H1 (cell line): ENCODE measurements around the gene GRM7. TPM values are rescaled to one million over a fixed set of nuclear protein-coding genes. Genes with fewer than 3 reads are reported as not detected.

Experiments
- CTCF ChIA-PET: fragments of 300-600 bp; sonication (Branson Sonifier 250); formaldehyde crosslinking; loops from one replicate; lab custom pipeline; 2021; ENCODE audit not compliant: partially characterized antibody; lab: Charles Lee
- POLR2A ChIA-PET: fragments of 300-600 bp; sonication (Branson Sonifier 250); formaldehyde crosslinking; loops from one replicate; lab custom pipeline; 2021; ENCODE audit warnings: inconsistent platforms; ENCODE audit not compliant: partially characterized antibody; lab: Charles Lee
- DNase-seq, 2 experiments: peaks; one replicate each; pipeline versions ENCODE4 v3.0.0 to v3.0.0-alpha.2; 2010 to 2022; ENCODE audit warnings: low spot score in 2 of 2, low read depth in 1 of 2, mixed read lengths in 1 of 2
- FAIRE-seq: peaks from 2 replicates; lab custom pipeline; 2011; peaks lifted over from hg19 to GRCh38; lab: Jason Lieb, UNC
- H2AFZ ChIP-seq: 2 replicates; pipeline ENCODE4 v1.8.1; 2012; ENCODE audit warnings: low read length, inconsistent platforms
- H2AK5ac ChIP-seq: 2 replicates; pipeline ENCODE4 v1.6.1; 2013; ENCODE audit warnings: low read depth, low read length
- H2BK120ac ChIP-seq: replicated peaks from 2 replicates; pipeline ENCODE3; 2013; ENCODE audit warnings: low read depth, low read length, inconsistent platforms
- H2BK12ac ChIP-seq: 2 replicates; pipeline ENCODE4 v1.6.1; 2013; ENCODE audit warnings: low read depth, low read length
- H2BK15ac ChIP-seq: 2 replicates; pipeline ENCODE4 v1.6.1; 2013; ENCODE audit warnings: low read length
- H2BK20ac ChIP-seq: 2 replicates; pipeline ENCODE4 v1.6.1; 2013; ENCODE audit warnings: low read length
- H2BK5ac ChIP-seq: 2 replicates; pipeline ENCODE4 v1.6.1; 2013; ENCODE audit warnings: low read depth, low read length
- H3K14ac ChIP-seq: 2 replicates; pipeline ENCODE4 v1.6.1; 2013; ENCODE audit warnings: inconsistent platforms; ENCODE audit not compliant: insufficient read length
- H3K18ac ChIP-seq: 2 replicates; pipeline ENCODE4 v1.6.1; 2013; ENCODE audit warnings: low read length; ENCODE audit errors: extremely low read depth
- H3K23ac ChIP-seq: 2 replicates; pipeline ENCODE4 v1.6.1; 2013; ENCODE audit warnings: inconsistent platforms; ENCODE audit not compliant: insufficient read length
- H3K23me2 ChIP-seq: 2 replicates; pipeline ENCODE4 v1.6.1; 2013; ENCODE audit warnings: low read depth, low read length
- H3K27ac ChIP-seq: 2 replicates; pipeline ENCODE4 v1.6.1; 2011; ENCODE audit warnings: low read depth, low read length, inconsistent platforms
- H3K27me3 ChIP-seq, 4 experiments: replicated peaks in 1 of 4; 1 replicate in 1 of 4; 2 replicates in 3 of 4; pipeline versions ENCODE4 v1.6.1 to v1.8.1; 2011 to 2013; ENCODE audit warnings: low read length in 3 of 4, mild to moderate bottlenecking in 3 of 4, inconsistent platforms in 2 of 4, mixed read lengths in 2 of 4, moderate library complexity in 1 of 4; ENCODE audit not compliant: control insufficient read depth in 3 of 4, insufficient read depth in 3 of 4; ENCODE audit errors: extremely low read depth in 1 of 4
- H3K36me3 ChIP-seq, 4 experiments: 2 replicates each; pipeline versions ENCODE4 v1.6.1 to v1.8.1; 2011 to 2013; ENCODE audit warnings: mild to moderate bottlenecking in 4 of 4, low read length in 3 of 4, moderate library complexity in 2 of 4, control low read depth in 1 of 4, inconsistent platforms in 1 of 4; ENCODE audit not compliant: insufficient read depth in 4 of 4, control insufficient read depth in 2 of 4
- H3K4ac ChIP-seq: replicated peaks from 2 replicates; pipeline ENCODE3; 2013; ENCODE audit warnings: low read length, low read depth, mixed read lengths, inconsistent platforms; ENCODE audit not compliant: insufficient read length
- H3K4me1 ChIP-seq, 4 experiments: replicated peaks in 1 of 4; 1 replicate in 1 of 4; 2 replicates in 3 of 4; pipeline versions ENCODE4 v1.6.1 to v1.8.1; 2011 to 2013; ENCODE audit warnings: low read length in 3 of 4, inconsistent platforms in 2 of 4, mixed read lengths in 1 of 4; ENCODE audit not compliant: insufficient read depth in 4 of 4, control insufficient read depth in 3 of 4
- H3K4me2 ChIP-seq, 2 experiments: 2 replicates each; pipeline versions ENCODE4 v1.6.1 to v1.8.1; 2011 to 2013; ENCODE audit warnings: low read depth in 2 of 2, low read length in 2 of 2, control low read depth in 1 of 2, inconsistent platforms in 1 of 2, mild to moderate bottlenecking in 1 of 2; ENCODE audit not compliant: insufficient read depth in 1 of 2
- H3K4me3 ChIP-seq, 4 experiments: fragments of 200-600, 300-600 bp in 1 of 4; sonication (generic), shearing (Covaris generic), sonication (Bioruptor Twin) in 1 of 4; 2 replicates each; pipeline versions ENCODE4 v1.5.1 to v1.8.1; 2011 to 2016; ENCODE audit warnings: low read length in 4 of 4, low read depth in 3 of 4, control low read depth in 2 of 4, inconsistent platforms in 2 of 4, mild to moderate bottlenecking in 2 of 4, mixed read lengths in 1 of 4, moderate library complexity in 1 of 4; ENCODE audit not compliant: insufficient read depth in 2 of 4; ENCODE audit errors: extremely low read depth in 1 of 4
- H3K56ac ChIP-seq: replicated peaks from 2 replicates; pipeline ENCODE3; 2013; ENCODE audit warnings: low read depth, mild to moderate bottlenecking, mixed read lengths, low read length, inconsistent platforms; ENCODE audit not compliant: insufficient read length
- H3K79me1 ChIP-seq: 2 replicates; pipeline ENCODE4 v1.6.1; 2013; ENCODE audit warnings: low read depth, low read length, control low read depth
- H3K79me2 ChIP-seq, 2 experiments: 2 replicates each; pipeline versions ENCODE4 v1.6.1 to v1.8.1; 2012 to 2013; ENCODE audit warnings: low read length in 2 of 2, mild to moderate bottlenecking in 2 of 2, inconsistent platforms in 1 of 2; ENCODE audit not compliant: insufficient read depth in 2 of 2, control insufficient read depth in 1 of 2
- H3K9ac ChIP-seq, 4 experiments: replicated peaks in 1 of 4; 1 replicate in 1 of 4; 2 replicates in 3 of 4; pipeline versions ENCODE4 v1.6.1 to v1.8.1; 2011 to 2013; ENCODE audit warnings: low read depth in 3 of 4, low read length in 3 of 4, control low read depth in 2 of 4, mild to moderate bottlenecking in 2 of 4, moderate library complexity in 2 of 4, inconsistent platforms in 1 of 4; ENCODE audit errors: extremely low read depth in 1 of 4
- H3K9me3 ChIP-seq, 2 experiments: 2 replicates each; pipeline versions ENCODE4 v1.6.1 to v1.8.1; 2012 to 2013; ENCODE audit warnings: mild to moderate bottlenecking in 2 of 2, moderate library complexity in 2 of 2, control low read depth in 1 of 2, inconsistent platforms in 1 of 2, low read depth in 1 of 2, low read length in 1 of 2, mixed read lengths in 1 of 2; ENCODE audit not compliant: insufficient read depth in 2 of 2
- H4K20me1 ChIP-seq, 2 experiments: replicated peaks in 1 of 2; 2 replicates each; pipeline versions ENCODE3 to v1.8.1; 2011 to 2013; ENCODE audit warnings: inconsistent platforms in 2 of 2, low read length in 2 of 2, mild to moderate bottlenecking in 1 of 2; ENCODE audit not compliant: insufficient read depth in 2 of 2, control insufficient read depth in 1 of 2
- H4K5ac ChIP-seq: 2 replicates; pipeline ENCODE4 v1.6.1; 2013; ENCODE audit warnings: low read length, low read depth, mixed read lengths, inconsistent platforms; ENCODE audit not compliant: insufficient read length
- H4K8ac ChIP-seq: 2 replicates; pipeline ENCODE4 v1.8.0; 2013; ENCODE audit warnings: mild to moderate bottlenecking, moderate library complexity, low read length, inconsistent platforms; ENCODE audit not compliant: insufficient read depth; ENCODE audit errors: extremely low read depth
- H4K91ac ChIP-seq: replicated peaks from 2 replicates; pipeline ENCODE3; 2013; ENCODE audit warnings: low read length, mixed read lengths, inconsistent platforms; ENCODE audit not compliant: insufficient read length
- ATF2 ChIP-seq: IDR thresholded peaks from 2 replicates; pipeline ENCODE4 v1.6.1; 2012; ENCODE audit warnings: low read length, inconsistent platforms
- CBX5 ChIP-seq: fragments of 300-800, 300-1000 bp; sonication (generic); IDR thresholded peaks from 2 replicates; pipeline ENCODE4 v1.7.1; 2016; ENCODE audit warnings: antibody characterized with exemption, low read length, low read depth
- CTBP2 ChIP-seq: IDR thresholded peaks from 2 replicates; pipeline ENCODE4 v1.7.0; 2011; ENCODE audit warnings: borderline replicate concordance, mild to moderate bottlenecking, moderate library complexity, mixed read lengths, low read length; ENCODE audit not compliant: insufficient read depth, insufficient read length
- E2F6 ChIP-seq: IDR thresholded peaks from 2 replicates; pipeline ENCODE4 v1.6.1; 2012; ENCODE audit warnings: inconsistent platforms
- KDM5A ChIP-seq: fragments of 200-600 bp; IDR thresholded peaks from 2 replicates; pipeline ENCODE4 v1.7.1; 2012; ENCODE audit warnings: mild to moderate bottlenecking, low read length, inconsistent platforms, mixed read lengths
- PHF8 ChIP-seq: fragments of 200-600 bp; sonication (generic); conservative IDR thresholded peaks from 2 replicates; pipeline ENCODE4 v1.7.1; 2012; ENCODE audit warnings: low read depth, mild to moderate bottlenecking, inconsistent platforms, low read length, moderate library complexity
- RAD21 ChIP-seq, 2 experiments: IDR thresholded peaks in 1 of 2; conservative IDR thresholded peaks in 1 of 2; 2 replicates each; pipeline ENCODE4 v1.6.1; 2011; ENCODE audit warnings: low read depth in 2 of 2, low read length in 2 of 2, improper control_type of control experiment in 1 of 2, inconsistent platforms in 1 of 2, mild to moderate bottlenecking in 1 of 2, moderate library complexity in 1 of 2
- RBBP5 ChIP-seq: IDR thresholded peaks from 2 replicates; pipeline ENCODE4 v1.7.1; 2012; ENCODE audit warnings: low read depth, mild to moderate bottlenecking, inconsistent platforms, low read length, moderate library complexity, borderline replicate concordance
- RXRA ChIP-seq: IDR thresholded peaks from 2 replicates; pipeline ENCODE4 v1.6.1; 2011; ENCODE audit warnings: low read depth, mild to moderate bottlenecking, low read length, moderate library complexity; ENCODE audit not compliant: insufficient read depth
- SP2 ChIP-seq: IDR thresholded peaks from 2 replicates; pipeline ENCODE4 v1.6.1; 2012; ENCODE audit warnings: mild to moderate bottlenecking, low read length, inconsistent platforms
- TAF7 ChIP-seq: optimal IDR thresholded peaks from 2 replicates; pipeline ENCODE3; 2011; ENCODE audit warnings: low read depth, mild to moderate bottlenecking, inconsistent platforms, low read length, moderate library complexity, borderline replicate concordance
- WGBS, 2 experiments: shearing (Covaris generic) in 1 of 2; methylation state at CpG; one replicate each; pipeline versions ENCODE4 v1.1.6 to v1.1.7; 2013 to 2015; ENCODE audit warnings: low lambda C conversion rate in 2 of 2, mixed read lengths in 2 of 2, inconsistent platforms in 1 of 2, low coverage in 1 of 2, missing lambda C conversion rate in 1 of 2; ENCODE audit not compliant: insufficient replicate concordance in 2 of 2, insufficient coverage in 1 of 2, insufficient read length in 1 of 2; ENCODE audit errors: extremely low coverage in 1 of 2, missing lambda C conversion rate in 1 of 2; 5-methylcytosine and 5-hydroxymethylcytosine counted together
- polyA plus RNA-seq, 7 experiments: library from polyadenylated mRNA; depleted of rRNA in 3 of 7; stranded (reverse) in 5 of 7; unstranded in 2 of 7; fragments of >200 nt in 5 of 7; fragments of 200-250 nt in 2 of 7; gene quantifications; 1 replicate in 5 of 7; 2 replicates in 1 of 7; 4 replicates in 1 of 7; pipeline versions ENCODE4 v1.2.1 to v1.2.3, GENCODE V29; 2011 to 2013; ENCODE audit warnings: missing spikeins in 2 of 7, mixed read lengths in 2 of 7
- total RNA-seq: library from RNA; stranded (reverse); fragmentation: NEBNext Ultra II Directional; extraction: Animal tissue kit (Norgen Biotek cat#: 25700); gene quantifications from 2 replicates; pipeline ENCODE4 v1.2.1, GENCODE V29; 2021

The GRM7 gene
- total and polyA plus RNA-seq, 2 of the 8 experiments (the other 6 are each of a cell fraction or from before 2014, with no cell fraction given) = 0.17 to 0.24 TPM

- ChIA-PET CTCF (no interaction called here), POLR2A (no interaction called here)
- Histone ChIP-seq H3K14ac (no peak overlapping the region), H2BK5ac (no peak overlapping the region), H3K27ac (no peak overlapping the region), H3K23me2 (no peaks in the 10 kb centered on the region), H2BK15ac (no peak overlapping the region), H3K4me2 (no peak overlapping the region), H3K9ac (no peak overlapping the region), H3K56ac (no peak overlapping the region), H3K4ac (no peak overlapping the region), H3K79me2 (no peaks in the 10 kb centered on the region), H4K20me1 (no peaks in the 10 kb centered on the region), H2BK120ac (no peak overlapping the region), H4K91ac (no peak overlapping the region), H2BK20ac (no peak overlapping the region), H3K4me1 (no peaks in the 10 kb centered on the region), H4K8ac (no peak overlapping the region), H3K79me1 (no peaks in the 10 kb centered on the region; the same call in 1 of the 2 replicates), H4K5ac (no peak overlapping the region), H3K36me3 (no peaks in the 10 kb centered on the region), H3K18ac (no peak overlapping the region), H3K23ac (no peak overlapping the region), H3K9me3 (peaks cover 0 to 13% of the 10 kb centered on the region in 2 experiments; a peak in 2 of 4 replicates), H2AK5ac (no peak overlapping the region), H2BK12ac (no peak overlapping the region), H3K4me3 (no peak overlapping the region), H3K27me3 (no peaks in the 10 kb centered on the region), H2AFZ (no peak overlapping the region)
- TF ChIP-seq RAD21 (IDR thresholded peaks at IDR 0.05 in 1 of 2, conservative IDR thresholded peaks at IDR 0.05 in 1 of 2; ENCODE audit: low read depth in 2 of 2, low read length in 2 of 2) (no peak), TAF7 (no peak), PHF8 (no peak), CTBP2 (no peak), RBBP5 (no peak), KDM5A (no peak), E2F6 (no peak), SP2 (no peak), CBX5 (no peak), RXRA (no peak), ATF2 (no peak)
- 93% methylated on average over 3 of the region's 3 CpGs; no CpG with 5 or more reads in 1 of the 2 experiments for WGBS, 2 experiments
- FAIRE-seq (no peak), DNase-seq (no peak)
Measured at GRCh38 chr3:7271631-7272030, 410.7 kb downstream of the GRM7 start.
